CD4-positive, alpha-beta T cell treated with Interleukin-4 for 1 hour (primary cell): Measurements from ENCODE around the gene COL20A1.

Experiments used
- DNase-seq, 2 donors: peaks; one replicate each; pipeline ENCODE4 v3.0.0-alpha.2; 2020 to 2022

Gene COL20A1

DNA sequence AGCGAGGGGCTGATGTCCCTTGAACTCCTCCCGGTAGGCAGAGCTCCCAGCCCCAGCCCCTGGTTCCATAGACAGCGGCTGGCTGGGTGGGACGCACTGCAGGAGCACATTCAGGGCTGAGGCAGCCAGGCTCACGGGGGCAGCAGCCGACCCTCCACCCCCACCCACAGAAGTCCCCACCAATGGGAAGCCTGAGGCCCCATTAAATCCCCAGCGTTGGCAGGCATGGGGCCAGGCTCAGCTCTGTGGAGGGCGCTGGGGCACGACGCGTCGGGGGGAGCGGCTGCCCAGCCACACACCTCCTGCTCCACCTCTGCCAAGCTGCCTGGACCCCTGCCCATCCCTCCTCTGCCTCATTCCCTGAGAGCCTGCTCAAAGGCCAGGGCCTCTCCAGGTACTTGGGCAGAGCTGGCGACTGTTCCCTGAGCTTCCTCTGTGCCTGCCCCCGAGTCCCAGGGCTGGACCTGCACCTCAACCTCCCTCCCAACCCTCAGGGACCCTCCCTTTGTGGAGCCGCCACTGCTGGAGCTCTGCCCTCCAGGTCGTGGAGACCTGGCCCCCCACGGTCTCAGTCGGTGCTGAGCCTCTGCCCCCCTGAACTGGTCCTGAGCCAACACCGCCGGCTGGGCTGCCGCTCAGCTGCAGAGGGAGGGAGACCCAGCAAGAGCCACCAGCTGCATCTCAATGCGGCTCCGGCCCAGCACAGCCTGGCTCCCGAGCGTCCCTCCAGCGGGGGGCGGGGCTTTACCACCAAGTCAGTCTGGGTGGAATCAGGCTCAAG is 59.0 kb downstream of the COL20A1 start:
- no peak for DNase-seq

DNA sequence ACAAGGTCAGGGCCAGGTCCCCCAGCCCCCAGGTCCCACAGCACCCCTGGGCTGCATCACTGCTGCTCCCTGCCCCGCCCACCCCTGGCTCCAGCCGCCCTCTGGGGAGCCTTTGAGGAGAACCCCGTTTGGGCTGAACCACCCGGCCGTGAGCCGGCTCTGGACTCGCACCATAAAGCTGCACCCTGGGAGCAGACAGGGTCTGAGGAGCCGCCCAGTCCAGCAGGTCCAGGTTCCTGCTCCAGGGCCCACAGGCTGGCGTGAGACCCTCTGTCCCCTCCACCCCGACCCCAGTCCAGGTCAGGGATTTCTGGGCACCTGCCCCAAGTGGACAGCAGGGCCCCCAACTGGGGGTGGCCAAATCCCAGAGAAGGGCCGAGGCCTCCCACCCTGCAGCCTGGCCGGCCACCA is 59.8 kb downstream of the COL20A1 start:
- no peak for DNase-seq

DNA sequence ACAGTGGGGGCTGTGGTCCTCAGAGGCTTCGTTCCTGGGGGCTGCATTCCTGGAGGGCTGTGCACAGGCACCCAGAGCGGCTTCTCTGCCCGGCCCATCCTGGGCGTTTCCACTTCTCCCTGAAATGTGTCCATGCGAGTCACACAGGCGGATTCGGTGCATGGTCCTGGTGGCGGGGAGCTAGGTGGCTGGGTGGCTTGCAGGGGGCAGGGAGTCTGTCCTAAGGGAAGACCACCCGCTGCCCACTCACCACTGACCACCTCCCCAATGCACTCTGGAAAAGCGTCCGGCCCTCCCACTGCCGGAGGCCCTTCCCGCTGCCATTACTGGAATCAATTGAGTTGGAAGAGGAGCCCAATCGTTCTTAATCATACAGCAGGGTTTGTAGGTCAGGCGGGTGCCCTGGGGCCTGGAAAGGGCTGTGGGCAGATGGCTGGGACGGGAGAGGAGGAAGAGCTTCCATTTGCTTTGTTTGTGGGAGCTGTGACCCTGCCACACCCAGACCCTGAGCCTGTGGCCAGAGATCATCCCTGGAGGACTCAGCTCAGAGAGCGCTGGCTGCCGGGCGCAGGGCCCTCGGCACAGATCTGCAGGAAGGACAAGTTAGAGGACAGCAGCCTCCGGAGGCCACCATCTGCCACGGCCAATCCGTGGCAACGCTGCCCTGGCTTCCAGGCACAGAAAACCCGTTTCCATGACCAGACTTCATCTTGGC is 61.8 kb downstream of the COL20A1 start:
- no peak for DNase-seq

DNA sequence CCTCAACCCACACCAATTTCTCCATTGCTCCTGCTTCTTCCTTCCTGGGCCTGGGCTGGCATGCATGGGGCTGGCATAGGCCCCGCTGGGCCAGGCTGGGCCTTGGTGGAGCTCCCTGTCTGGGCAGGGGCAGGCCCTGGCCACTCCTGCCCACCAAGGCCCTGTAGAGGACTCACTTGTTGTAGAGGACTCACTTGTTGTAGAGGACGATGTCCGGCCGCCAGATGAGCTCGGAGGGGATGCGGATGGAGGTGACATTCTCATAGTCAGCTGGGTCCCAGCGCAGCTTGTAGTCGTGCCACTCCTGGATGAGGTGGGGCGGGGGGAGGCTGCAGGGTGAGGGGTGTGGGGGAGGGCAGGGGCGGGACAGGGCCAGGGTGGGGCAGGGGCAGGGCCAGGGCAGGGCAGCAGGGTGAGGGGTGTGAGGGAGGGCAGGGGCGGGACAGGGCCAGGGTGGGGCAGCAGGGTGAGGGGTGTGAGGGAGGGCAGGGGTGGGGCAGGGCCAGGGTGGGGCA is 62.9 kb downstream of the COL20A1 start:
- DNase-seq: no peak

DNA sequence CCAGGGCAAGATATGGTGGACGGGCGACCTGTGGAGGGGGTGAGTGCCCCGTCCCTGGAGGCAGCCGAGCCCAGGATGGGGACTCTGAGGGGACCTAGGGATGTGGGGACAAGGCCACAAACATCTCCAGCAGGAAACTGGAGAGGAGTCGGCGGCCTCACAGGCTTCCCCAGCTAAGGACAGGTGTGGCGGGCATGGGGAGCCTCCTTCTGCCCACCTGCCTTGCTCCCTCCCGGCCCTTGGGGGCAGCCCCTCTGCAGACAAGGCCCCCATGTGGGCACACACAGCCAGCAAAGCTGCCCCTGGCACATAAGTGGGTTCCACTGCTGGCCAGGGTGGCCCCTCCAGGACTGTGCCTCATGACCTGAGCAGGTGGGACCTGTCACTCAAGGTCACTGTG is 63.5 kb downstream of the COL20A1 start:
- DNase-seq: no peak

DNA sequence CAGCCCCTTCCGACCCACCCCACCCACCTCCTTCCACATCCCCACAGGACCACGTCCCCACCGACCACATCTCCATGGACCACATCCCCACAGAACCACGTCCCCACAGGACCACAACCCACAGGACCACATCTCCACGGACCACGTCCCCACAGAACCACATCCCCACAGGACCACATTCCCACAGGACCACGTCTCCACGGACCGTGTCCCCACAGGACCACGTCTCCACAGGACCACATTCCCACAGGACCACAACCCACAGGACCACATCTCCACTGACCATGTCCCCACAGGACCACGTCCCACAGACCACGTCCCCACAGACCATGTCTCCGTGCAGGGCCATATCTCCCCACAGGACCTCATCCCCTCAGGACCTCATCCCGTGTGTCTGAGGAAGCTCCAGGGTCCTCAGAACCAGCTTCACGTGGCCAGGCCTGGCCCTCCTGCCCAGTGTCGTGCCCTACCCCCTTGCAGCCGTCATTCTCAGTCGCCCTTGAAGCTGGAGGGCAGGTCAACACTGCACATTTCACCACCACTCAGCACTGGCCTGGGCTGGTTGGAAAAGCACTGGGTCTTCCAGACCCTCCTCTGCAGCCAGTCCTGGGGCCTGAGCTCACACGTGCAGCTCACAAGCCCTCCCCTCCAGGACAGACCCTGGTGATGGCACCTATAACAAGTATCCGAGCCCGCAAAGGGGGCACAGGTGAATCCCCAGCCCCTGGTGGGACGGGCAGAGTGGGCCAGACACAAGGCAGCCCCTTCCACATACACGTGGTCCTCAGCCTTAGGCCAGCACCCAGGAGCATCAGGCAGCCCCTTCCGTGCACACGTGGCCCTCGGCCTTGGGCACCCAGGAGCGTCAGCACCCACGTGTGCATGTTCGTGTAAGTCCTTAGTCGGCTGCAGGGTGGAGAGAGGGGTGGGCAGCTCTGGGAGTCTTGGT is 64.2 kb downstream of the COL20A1 start:
- no peak for DNase-seq

DNA sequence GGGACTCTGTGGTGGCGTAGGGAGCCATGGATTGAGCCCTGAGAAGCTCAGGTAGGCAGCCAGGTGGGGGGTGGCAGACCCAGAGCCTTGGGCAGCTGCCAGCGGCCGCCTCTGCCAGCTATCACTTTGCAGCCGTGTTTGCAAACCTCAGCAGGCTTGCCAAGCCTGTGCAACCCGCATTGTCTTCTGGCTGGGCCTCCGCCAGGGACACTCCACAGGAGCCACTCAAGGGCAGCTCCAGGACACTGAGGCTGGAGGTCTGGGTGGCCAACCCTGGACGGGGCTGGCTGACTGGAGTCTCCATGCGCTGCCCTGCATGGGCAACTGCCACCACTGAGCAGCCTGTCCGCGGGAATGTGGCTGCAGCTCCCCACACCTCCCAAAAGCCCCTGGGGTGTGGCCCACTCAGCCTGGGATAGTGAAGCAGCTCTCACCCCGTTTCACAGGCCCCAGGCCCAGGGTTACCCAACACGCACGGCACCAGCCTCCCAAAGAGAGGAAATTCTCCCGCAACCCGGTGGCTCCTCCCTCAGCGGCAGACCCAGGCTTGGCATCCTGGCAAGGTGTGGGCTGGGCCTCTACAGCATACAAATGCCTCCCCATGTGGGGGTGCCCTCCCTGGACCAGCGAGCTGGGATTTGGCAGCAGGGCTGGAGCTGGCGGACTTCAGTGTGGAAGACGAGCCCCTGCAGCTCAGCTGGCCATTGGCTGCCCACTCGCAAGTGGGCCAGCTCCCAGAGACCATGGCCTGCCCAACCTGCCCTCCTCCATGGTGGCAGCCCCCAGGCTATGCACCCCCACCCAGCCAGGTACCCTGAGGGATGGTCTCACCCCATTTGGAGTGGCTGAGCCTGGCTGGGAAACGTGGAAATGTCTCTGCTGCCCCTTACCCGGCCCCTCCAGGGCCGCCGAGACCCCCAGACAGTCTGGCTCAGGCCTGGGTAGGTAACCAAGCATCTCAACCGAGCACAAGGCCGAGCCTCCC is 65.2 kb downstream of the COL20A1 start:
- no peak for DNase-seq

DNA sequence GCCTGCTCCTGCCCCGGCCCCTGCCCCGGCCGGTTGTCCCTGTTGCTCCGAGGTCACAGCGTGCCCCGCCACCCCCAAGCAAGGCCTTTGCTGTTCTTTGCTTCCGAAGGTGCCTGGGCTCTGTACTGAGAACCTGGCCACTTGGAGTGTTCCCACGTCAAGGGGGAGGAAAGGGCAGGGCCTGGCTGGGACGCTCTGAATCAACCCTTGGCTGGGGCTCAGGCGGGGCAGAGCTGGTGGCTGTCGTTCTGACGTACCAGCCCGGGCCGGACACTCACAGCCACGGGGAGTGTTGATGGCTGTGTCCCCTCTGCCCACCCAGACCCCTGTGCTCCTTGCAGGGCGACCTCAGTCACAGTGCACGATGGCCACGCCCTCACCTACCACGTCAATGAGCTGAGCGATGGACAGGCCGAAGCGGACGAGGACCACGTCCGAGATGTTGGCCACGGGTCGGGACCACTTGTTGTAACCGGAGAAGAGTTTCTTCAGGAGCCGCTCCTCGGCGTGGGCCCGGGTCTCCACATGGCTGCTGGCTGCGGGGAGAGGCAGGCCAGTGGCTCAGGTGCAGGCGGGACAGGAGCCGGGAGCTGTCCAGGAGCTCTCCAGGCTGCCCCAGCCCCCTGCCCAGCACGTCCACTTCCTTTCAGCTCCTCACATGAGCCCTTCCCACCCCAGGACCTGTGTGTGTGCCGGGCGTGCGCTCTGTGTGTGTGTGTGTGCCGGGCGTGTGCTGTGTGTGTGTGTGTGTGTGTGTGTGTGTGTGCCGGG is 66.4 kb downstream of the COL20A1 start:
- DNase-seq: no peak

DNA sequence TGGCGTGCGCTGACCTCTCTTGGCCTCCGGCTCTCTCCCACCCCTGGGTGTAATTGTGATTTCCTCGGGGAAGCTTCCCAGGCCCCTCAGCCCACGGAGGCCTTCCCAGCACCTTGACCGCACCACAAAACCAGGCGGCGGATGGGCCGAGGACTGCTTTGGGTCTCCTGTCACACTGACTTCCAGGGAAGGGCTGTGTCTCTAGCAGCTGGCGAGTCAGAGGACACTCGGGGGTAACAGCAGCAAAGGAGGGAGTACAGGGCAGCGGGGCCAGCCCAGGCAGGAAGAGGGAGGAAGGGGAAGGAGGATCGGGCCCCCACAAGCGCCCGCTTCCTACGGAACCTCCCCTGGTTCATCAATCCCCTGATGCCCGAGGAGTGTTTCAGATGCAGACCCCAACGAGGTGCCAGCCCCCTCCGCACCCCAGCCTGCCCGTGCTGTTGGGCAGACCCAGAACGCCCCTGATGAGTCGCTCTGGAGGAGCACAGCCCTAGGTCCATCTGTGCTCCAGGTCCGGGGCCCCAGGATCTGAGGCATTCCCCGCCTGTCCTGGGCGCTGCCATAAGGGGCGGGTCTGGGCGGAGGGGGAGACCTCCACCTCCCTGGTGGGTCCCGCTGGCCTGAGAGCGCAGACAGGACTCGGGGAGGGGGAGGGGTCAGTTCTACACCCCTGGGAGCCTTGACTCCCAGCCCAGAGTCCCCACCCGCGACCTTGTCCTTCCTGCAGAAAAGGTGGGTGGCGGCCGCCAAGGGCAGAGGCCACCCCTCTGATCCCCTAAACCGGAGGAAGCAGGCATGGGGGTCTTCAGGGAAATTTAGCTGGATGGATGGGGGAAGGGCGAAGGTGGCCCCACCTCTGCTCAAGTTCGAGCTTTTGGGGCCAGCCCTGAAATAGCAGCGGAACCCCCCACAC is 67.2 kb downstream of the COL20A1 start:
- DNase-seq: no peak

DNA sequence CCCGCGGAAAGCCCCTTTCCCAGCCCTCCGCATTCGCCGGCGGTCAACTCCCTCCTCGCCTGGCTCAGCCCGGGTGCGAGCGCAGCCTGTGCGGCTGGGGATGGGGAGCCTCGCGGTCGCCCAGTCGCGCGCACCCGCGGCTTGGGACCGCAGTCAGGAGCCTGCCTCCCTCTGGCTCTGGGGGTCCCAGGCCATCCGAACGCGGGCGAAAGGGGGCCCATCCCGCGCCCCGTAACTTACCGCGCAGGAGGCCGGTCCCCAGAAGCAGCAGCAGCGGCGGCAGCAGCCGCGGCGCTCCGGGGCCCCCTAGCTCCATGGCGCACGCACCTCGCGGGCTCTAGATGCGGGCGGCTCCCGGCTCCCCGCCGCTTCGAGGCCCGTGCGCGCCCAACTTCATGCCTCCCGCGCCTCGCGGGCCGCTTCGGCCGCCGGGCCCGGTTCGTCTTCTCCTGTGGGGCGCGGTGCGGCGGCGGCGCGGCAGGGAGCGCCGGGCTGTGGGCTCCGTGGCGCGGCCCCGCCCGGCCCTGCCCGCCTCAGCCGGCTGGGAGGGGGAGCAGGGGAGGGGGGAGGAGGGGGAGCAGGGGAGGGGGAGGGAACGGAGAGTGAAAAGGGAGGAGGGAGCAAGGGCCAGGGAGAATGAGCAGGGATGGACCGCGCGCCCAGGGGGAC is 68.0 kb downstream of the COL20A1 start, which contains the start of gene CHRNA4:
CHRNA4 (minus strand) TSS at position 500 of the 669 bp plus-strand sequence; CDS start at position 316, 184 bp downstream.
- no peak for DNase-seq

DNA sequence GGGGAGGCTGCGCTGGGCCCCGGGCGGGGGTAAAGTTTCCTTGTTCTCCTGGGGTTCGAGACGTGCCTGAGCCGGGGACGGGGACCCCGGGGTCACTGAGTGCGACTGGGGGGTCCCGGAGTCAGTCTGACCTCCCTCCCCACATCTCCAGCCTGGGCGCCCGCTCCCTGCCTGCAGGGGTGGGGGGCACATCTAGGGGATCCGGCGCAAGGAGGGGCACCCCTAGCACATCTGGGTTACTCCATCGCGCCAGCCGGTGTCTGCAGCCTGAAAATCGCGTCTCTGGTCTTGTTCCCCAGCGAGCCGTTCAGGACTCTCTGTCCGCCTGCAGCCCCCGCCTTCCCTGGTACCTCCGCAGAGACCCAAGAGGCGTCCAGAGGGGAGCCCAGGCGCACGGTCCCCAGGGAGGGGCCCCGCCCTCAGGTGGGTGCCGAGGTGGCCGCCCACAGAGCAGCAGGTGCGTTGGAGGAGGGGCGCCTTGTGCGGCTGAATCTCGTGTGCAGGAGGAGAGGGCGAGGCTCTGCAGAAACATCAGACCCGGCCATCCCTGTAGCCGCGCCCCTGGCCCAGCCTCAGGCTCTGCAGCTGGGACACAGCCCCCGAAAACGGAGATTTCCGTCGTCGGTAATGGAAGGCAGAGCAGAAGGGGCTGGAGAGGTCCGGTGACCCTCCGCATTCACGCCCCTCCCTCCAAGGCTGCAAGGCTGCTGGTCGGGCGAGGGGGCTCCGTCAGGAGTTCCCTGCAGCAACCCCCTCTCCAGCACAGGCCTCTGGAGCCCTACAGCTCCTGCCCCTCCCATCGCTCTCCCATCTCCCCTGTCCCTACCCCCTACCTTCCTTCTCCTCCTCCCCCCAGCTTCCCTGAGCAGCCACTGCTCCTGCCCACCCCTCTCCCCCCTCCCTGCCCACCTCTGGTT is 68.8 kb downstream of the COL20A1 start:
- no peak for DNase-seq

DNA sequence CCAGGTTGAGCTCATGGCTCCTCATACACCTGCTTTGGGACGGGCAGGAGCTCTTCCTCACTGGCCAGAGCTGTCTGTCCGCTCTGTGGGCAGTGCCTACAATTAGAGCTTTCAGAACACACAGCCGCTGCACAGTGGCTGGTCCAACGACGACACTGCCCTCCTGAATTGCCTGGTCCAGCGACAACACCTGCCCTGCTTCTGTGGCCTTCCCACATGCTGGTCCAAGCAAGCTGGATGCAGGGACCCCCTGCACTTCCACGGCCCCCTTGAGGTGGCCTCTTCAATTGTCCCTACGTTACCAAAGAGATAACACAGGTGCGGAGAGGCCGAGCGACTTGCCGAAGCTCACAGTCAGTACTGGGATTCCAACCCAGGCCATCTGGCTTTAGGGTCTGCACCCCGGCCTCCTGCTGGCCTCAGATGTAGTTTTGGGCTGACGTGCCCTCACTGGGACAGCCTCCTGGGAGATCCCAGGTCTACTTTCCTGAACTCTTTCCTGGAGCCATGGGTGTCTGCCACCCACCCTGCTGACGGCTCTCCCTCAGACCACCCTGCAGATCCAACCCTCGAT is 69.5 kb downstream of the COL20A1 start:
- DNase-seq: no peak

DNA sequence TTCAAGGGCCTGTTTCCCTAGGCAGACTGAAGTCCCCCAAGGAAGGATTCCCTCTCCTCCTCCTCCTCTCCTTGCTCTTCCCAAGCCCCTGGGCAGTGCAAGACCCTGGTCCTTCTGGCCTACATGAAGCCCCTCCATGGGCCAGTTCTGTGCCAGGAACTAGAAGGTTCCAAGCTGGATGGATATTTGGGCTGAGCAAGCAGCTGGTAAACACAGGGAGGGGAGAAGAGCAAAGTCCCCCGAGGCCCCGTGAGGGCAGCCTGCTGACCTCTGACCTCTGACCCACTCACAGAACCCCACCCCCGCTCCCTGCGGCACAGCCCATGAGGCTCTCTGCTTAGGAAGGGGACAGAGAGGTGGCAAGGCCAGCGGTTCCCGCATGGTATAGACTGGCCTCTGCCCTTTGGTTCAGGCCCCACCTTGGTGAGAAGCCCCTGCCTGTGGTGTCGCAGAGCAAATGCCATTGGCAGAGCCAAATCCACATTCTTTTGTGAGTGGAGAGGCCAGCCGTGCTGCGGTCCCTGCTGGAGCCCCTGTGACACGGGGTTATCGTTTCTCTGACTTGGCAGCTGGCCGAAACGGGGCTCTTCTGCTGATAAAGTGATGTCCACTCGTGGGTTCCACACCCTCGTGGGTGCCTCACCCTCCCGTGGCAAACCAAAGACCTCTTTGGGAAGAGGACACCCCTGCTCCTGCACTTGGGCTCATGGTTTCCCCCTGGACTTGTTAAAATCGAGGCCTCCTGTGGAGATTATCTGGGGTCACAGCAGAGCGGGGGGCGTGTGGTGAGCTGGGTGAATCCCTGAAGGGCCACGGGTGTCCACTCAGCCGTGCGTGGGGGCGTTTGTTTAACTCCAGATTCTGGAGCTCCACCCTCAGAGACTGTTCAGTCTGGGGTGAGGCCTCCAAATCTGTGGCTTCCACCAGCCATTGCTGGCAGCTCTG is 70.3 kb downstream of the COL20A1 start:
- no peak for DNase-seq

DNA sequence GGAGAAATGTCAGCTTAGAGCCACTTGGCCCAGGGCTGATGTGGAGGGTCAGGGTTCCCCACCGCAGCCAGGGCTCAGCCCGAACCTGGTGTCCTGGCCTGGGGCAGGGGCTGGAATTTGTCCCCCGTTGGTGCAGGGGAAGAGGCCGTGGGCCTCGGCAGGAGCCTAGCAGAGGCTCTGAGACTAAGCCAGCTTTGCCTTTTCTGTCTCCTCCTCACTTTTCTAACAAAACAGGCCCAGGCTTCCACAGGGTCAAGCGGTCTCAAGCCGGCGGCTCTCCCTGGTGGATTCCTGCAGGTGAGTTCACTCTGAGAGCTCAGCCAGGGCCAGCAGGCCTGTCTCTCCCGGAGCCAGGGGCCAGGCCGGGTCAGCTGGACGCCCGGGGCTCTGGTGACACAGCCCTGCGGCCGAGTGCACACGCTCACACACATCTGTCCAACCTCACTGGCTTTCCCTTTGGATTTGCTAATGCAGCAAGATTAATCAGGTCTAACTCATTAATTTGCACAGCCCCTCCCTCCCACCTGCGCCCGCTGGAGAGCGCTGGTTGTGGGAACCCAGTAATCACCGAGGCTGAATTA is 71.1 kb downstream of the COL20A1 start:
- no peak for DNase-seq

DNA sequence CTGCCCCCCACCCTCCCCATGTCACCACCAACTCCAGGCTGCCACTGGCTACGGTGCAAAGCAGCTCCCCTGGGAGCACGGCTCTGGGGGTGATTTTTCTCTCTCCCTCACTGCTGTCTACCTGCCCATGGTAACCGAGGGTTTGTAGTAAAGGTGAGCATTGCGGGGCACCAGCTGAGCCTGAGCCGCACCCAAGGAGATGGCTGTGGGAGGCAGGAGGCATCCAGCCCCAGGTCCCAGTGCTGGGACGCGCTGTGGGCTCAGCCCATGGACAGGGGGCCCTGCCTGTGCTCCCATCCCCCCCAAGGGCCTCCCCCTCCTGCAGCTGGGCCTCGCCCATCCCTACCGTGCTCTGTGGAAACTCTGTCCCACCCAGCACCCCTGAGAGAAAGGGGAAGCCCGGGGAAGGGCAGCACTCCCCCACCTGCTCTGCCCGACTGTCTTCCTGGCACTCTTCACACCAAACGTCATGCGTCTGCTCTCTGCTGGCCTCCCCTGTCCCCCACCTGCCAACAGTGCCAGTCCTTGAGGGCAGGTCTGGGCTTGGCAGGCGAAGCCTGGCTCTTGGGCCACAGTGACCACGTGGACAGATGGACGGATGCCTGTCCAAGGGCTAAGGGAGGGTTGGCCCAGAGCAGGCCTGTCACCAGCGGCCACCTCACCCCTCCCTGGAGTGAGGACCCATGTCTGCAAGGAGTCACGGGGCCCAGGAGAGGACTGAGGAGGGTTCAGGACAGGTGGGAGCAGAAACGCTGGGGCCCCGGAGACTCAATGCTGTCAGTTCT is 72.0 kb downstream of the COL20A1 start:
- DNase-seq: no peak
